Smooth muscle cell (in vitro differentiated cells): ENCODE measurements around the gene CYP1A2. TPM values are rescaled to one million over a fixed set of nuclear protein-coding genes. Genes with fewer than 3 reads are reported as not detected.
"Not testable (repeated sequence)": the region's sequence is repeated elsewhere in the genome, so short reads cannot be mapped to it uniquely, and the experiment has no call there.

Source experiments
- DNase-seq: peaks from one replicate; lab custom pipeline; 2025; ENCODE audit not compliant: unreplicated experiment; lab: John Stamatoyannopoulos, UW
- H2AFZ ChIP-seq: fragments of 200-600 bp; sonication (generic); 2 replicates; pipeline ENCODE4 v1.6.0; 2016; ENCODE audit warnings: antibody characterized with exemption, low read depth, mild to moderate bottlenecking
- H3F3A ChIP-seq: fragments of 200-600 bp; sonication (generic); 2 replicates; pipeline ENCODE4 v1.6.0; 2017; ENCODE audit warnings: antibody characterized with exemption, low read depth
- H3K27ac ChIP-seq: fragments of 200-600 bp; sonication (generic); 2 replicates; pipeline ENCODE4 v1.5.1; 2016; ENCODE audit warnings: low read depth, mild to moderate bottlenecking
- H3K27me3 ChIP-seq: fragments of 200-600 bp; sonication (generic); 2 replicates; pipeline ENCODE4 v1.6.1; 2016; ENCODE audit warnings: low read depth, mild to moderate bottlenecking
- H3K36me3 ChIP-seq: fragments of 200-600 bp; sonication (generic); 2 replicates; pipeline ENCODE4 v1.5.1; 2016; ENCODE audit warnings: low read depth
- H3K4me1 ChIP-seq: fragments of 200-600 bp; sonication (generic); 2 replicates; pipeline ENCODE4 v1.5.1; 2016; ENCODE audit warnings: low read depth
- H3K4me2 ChIP-seq: fragments of 200-600 bp; sonication (generic); 2 replicates; pipeline ENCODE4 v1.6.0; 2016; ENCODE audit warnings: mild to moderate bottlenecking
- H3K4me3 ChIP-seq: fragments of 200-600 bp; sonication (generic); 2 replicates; pipeline ENCODE4 v1.5.1; 2016; ENCODE audit warnings: mild to moderate bottlenecking
- H3K79me2 ChIP-seq: fragments of 200-600 bp; sonication (generic); 2 replicates; pipeline ENCODE4 v1.6.0; 2016; ENCODE audit warnings: low read depth, mild to moderate bottlenecking
- H3K9ac ChIP-seq: fragments of 200-600 bp; sonication (generic); 2 replicates; pipeline ENCODE4 v1.6.0; 2016; ENCODE audit warnings: low read depth
- H3K9me3 ChIP-seq: fragments of 200-600 bp; sonication (generic); replicated peaks from 2 replicates; pipeline ENCODE4 v1.5.1; 2016; ENCODE audit warnings: low read depth
- H4K20me1 ChIP-seq: fragments of 200-600 bp; sonication (generic); 2 replicates; pipeline ENCODE4 v1.6.0; 2016; ENCODE audit warnings: low read depth
- CTCF ChIP-seq: fragments of 200-600 bp; sonication (generic); IDR thresholded peaks from 2 replicates; pipeline ENCODE4 v1.5.1; 2017; ENCODE audit warnings: borderline replicate concordance, mild to moderate bottlenecking, antibody characterized with exemption; ENCODE audit not compliant: insufficient read depth, poor library complexity, severe bottlenecking
- WGBS: methylation state at CpG from one replicate; pipeline ENCODE4 v1.1.7; 2016; ENCODE audit warnings: low lambda C conversion rate; 5-methylcytosine and 5-hydroxymethylcytosine counted together
- polyA plus RNA-seq: library from polyadenylated mRNA; unstranded; fragments of >200 nt; fragmentation: Nextera tagmentation; extraction: Ambion mirVana; gene quantifications from 2 replicates; pipeline ENCODE4 v1.2.1, GENCODE V29; 2016
- total RNA-seq: library from RNA; depleted of rRNA; stranded (reverse); fragments of >200 nt; gene quantifications from 2 replicates; pipeline ENCODE4 v1.2.3, GENCODE V29; 2014

CYP1A2 gene
- total and polyA plus RNA-seq, 2 experiments from 2014 or later, result not detected

GRCh38 chr15:74727727-74728126 is 20.9 kb upstream of the CYP1A2 start:
- no peaks in the 10 kb centered on the region for H4K20me1 ChIP-seq
- no peaks in the 10 kb centered on the region for H3F3A ChIP-seq
- DNase-seq, result no peak
- no peak overlapping the region for H2AFZ ChIP-seq
- no peak overlapping the region for H3K9ac ChIP-seq
- no peak overlapping the region for H3K4me3 ChIP-seq
- H3K4me1 ChIP-seq, result no peaks in the 10 kb centered on the region
- H3K36me3 ChIP-seq, result no peaks in the 10 kb centered on the region
- H3K79me2 ChIP-seq, result no peaks in the 10 kb centered on the region
- H3K9me3 ChIP-seq, result no peaks in the 10 kb centered on the region
- no peak for TF ChIP-seq CTCF
- no peak overlapping the region for H3K4me2 ChIP-seq
- 94% methylated on average over 7 of the region's 7 CpGs for WGBS
- no peak overlapping the region for H3K27ac ChIP-seq
- peaks cover 27% of the 10 kb centered on the region for H3K27me3 ChIP-seq

- 96% methylated on average over 22 of the region's 30 CpGs for WGBS
- not testable (repeated sequence) for H4K20me1 ChIP-seq, H3K4me1 ChIP-seq, H3K36me3 ChIP-seq, H3K79me2 ChIP-seq, DNase-seq, H3K27ac ChIP-seq, H3F3A ChIP-seq, H2AFZ ChIP-seq, H3K4me2 ChIP-seq, H3K4me3 ChIP-seq, H3K9me3 ChIP-seq, H3K9ac ChIP-seq
- peaks cover 36% of the 10 kb centered on the region for H3K27me3 ChIP-seq
These were observed 19.9 kb upstream of the CYP1A2 start for GRCh38 chr15:74728699-74729098.

GRCh38 chr15:74729372-74729771 is 19.3 kb upstream of the CYP1A2 start:
- H3K4me1 ChIP-seq, DNase-seq, H3K9ac ChIP-seq, H3K4me3 ChIP-seq, H3F3A ChIP-seq, H3K79me2 ChIP-seq, H3K27ac ChIP-seq, H3K36me3 ChIP-seq, H3K9me3 ChIP-seq, H2AFZ ChIP-seq, H3K4me2 ChIP-seq, H4K20me1 ChIP-seq: not testable (repeated sequence)
- peaks cover 41% of the 10 kb centered on the region for H3K27me3 ChIP-seq
- WGBS, result 76% methylated on average over 6 of the region's 6 CpGs

GRCh38 chr15:74730619-74731316 is 17.9 kb upstream of the CYP1A2 start:
- H3K4me1 ChIP-seq, result no peaks in the 10 kb centered on the region

More at GRCh38 chr15:74730619-74731316, 17.9 kb upstream of the CYP1A2 start:
- Histone ChIP-seq H3K4me3 (no peak overlapping the region), H3K9me3 (no peaks in the 10 kb centered on the region), H3K36me3 (no peaks in the 10 kb centered on the region), H3K9ac (no peak overlapping the region), H2AFZ (no peak overlapping the region), H3F3A (no peaks in the 10 kb centered on the region), H3K4me2 (no peak overlapping the region), H3K27me3 (peaks cover 54% of the 10 kb centered on the region), H3K27ac (no peak overlapping the region), H4K20me1 (no peaks in the 10 kb centered on the region), H3K79me2 (no peaks in the 10 kb centered on the region)
- 91% methylated on average over 7 of the region's 7 CpGs for WGBS
- TF ChIP-seq CTCF, result no peak
- no peak for DNase-seq
